Right atrium auricular region (tissue), 2 donors: ENCODE results near the gene DCDC2. TPM values are rescaled to one million over a fixed set of nuclear protein-coding genes. Genes with fewer than 3 reads are reported as not detected.
"Not testable (repeated sequence)": the region's sequence is repeated elsewhere in the genome, so short reads cannot be mapped to it uniquely, and the experiment has no call there.

Source experiments
- DNase-seq: peaks from one replicate; pipeline ENCODE4 v3.0.0-alpha.2; 2019; ENCODE audit warnings: low spot score
- H3K27ac ChIP-seq, 2 donors: fragments of 200-600 bp; sonication (generic); 1 replicate in 1 of 2; 2 replicates in 1 of 2; pipeline ENCODE4 v1.5.1; 2016 to 2019
- H3K27me3 ChIP-seq, 2 donors: fragments of 200-600 bp; sonication (generic); one replicate each; pipeline versions ENCODE4 v1.5.1 to v1.6.0; 2017 to 2019
- H3K36me3 ChIP-seq: fragments of 200-600 bp; sonication (generic); one replicate; pipeline ENCODE4 v1.5.1; 2016
- H3K4me1 ChIP-seq, 2 donors: fragments of 200-600 bp; sonication (generic); one replicate each; pipeline versions ENCODE4 v1.5.1 to v1.6.0; 2017 to 2019
- H3K4me3 ChIP-seq, 2 donors: fragments of 200-600 bp; sonication (generic); 1 replicate in 1 of 2; 2 replicates in 1 of 2; pipeline ENCODE4 v1.5.1; 2017 to 2019; ENCODE audit warnings: mild to moderate bottlenecking in 1 of 2, moderate library complexity in 1 of 2
- H3K9me3 ChIP-seq, 2 donors: fragments of 200-600 bp; sonication (generic); one replicate each; pipeline ENCODE4 v1.5.1; 2019
- total RNA-seq, 2 donors: library from RNA; depleted of rRNA; stranded (reverse); fragments of >200 nt; gene quantifications; one replicate each; pipeline ENCODE4 v1.1.0, GENCODE V29; 2016
- TF ChIP-seq, protein P1 (sequence below), 2 donors: fragments of 200-600 bp; sonication (generic); IDR thresholded peaks; one replicate each; pipeline ENCODE4 v1.5.1; 2019; ENCODE audit warnings: antibody characterized with exemption in 2 of 2

Gene DCDC2
- total RNA-seq, 2 donors from 2014 or later = not detected

DNA sequence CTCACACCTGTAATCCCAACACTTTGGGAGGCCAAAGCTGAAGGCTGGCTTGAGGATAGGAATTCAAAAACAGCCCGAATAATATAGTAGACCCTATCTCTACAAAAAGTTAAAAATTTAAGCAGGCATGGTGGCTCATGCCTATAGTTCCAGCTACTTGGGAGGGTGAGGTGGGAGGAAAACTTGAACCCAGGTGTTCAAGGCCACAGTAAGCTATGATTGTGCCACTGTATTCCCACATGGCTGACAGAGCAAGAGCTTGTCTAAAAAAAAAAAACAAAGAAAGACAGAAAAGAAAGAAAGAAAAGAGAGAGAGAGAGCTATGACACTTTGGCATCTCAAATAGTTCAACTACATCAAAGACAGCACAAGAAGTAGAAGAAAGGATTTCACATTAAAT, 33.2 kb downstream of the DCDC2 start:
- TF ChIP-seq, protein P1, sequence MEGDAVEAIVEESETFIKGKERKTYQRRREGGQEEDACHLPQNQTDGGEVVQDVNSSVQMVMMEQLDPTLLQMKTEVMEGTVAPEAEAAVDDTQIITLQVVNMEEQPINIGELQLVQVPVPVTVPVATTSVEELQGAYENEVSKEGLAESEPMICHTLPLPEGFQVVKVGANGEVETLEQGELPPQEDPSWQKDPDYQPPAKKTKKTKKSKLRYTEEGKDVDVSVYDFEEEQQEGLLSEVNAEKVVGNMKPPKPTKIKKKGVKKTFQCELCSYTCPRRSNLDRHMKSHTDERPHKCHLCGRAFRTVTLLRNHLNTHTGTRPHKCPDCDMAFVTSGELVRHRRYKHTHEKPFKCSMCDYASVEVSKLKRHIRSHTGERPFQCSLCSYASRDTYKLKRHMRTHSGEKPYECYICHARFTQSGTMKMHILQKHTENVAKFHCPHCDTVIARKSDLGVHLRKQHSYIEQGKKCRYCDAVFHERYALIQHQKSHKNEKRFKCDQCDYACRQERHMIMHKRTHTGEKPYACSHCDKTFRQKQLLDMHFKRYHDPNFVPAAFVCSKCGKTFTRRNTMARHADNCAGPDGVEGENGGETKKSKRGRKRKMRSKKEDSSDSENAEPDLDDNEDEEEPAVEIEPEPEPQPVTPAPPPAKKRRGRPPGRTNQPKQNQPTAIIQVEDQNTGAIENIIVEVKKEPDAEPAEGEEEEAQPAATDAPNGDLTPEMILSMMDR (IDR thresholded peaks at IDR 0.05) = no peak
- no peak overlapping the region for H3K4me3 ChIP-seq

DNA sequence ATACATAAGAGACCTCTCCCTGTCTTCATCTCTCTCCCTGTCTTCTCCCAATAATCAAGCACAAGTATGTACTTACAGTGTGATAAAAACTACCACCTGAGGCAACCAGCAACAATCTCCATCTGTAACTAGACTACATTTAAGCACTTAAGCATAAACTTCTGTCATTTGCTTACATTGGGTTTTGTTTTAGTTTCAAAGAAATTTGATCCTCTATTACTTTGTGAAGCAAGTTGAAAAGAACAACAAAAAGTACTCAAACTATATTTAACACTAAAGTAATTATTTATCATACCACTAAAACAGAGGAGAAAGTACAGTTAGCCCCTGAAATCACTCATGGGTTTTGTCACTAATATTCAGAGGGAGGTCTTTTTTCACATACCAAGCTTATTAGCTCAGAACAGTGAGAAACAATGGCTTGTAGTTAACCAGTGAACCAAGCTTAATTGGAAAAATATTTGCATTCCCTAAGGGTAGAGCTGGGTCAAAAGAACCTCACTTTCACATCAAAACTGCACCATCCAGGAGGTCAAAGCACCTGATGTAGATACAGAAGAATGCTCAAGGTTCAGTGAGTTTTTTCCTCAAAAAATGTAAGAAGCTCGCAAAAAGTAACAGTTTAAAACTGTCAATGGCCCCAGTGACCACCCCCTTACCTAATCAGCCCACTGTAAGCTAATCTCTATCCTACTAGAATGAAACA, 34.1 kb downstream of the DCDC2 start:
- no peaks in the 10 kb centered on the region for H3K36me3 ChIP-seq
- H3K27ac ChIP-seq = no peak overlapping the region
- no peaks in the 10 kb centered on the region for H3K27me3 ChIP-seq
- DNase-seq = no peak
- H3K4me3 ChIP-seq = no peak overlapping the region
- TF ChIP-seq, protein P1 (IDR thresholded peaks at IDR 0.05) = no peak
- no peaks in the 10 kb centered on the region for H3K9me3 ChIP-seq
- no peaks in the 10 kb centered on the region for H3K4me1 ChIP-seq

More for the DNA sequence above, 33.2 kb downstream of the DCDC2 start:
- Histone ChIP-seq H3K27ac (no peak overlapping the region), H3K27me3 (no peaks in the 10 kb centered on the region), H3K9me3 (no peaks in the 10 kb centered on the region), H3K4me1 (no peaks in the 10 kb centered on the region), H3K36me3 (no peaks in the 10 kb centered on the region)
- DNase-seq = no peak

DNA sequence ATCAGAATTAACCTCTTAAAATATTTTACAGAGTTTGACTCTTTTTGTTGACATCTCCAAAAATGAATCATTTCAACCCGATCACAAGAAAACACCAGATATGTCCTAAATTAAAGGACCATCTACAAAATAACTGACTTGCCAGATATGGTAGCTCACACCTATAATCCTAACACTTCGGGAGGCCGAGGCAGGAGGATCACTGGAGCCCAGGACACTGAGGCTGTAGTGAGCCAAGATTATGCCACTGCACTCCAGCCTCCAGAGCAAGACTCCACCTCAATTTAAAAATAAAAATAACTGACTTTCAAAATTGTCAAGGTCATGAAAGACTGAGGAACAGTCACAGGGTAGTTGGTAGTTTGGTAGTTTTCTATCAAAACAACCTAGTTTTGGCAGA, 34.9 kb downstream of the DCDC2 start:
- Histone ChIP-seq H3K27me3 (no peaks in the 10 kb centered on the region), H3K9me3 (no peaks in the 10 kb centered on the region), H3K36me3 (no peaks in the 10 kb centered on the region), H3K4me1 (no peaks in the 10 kb centered on the region), H3K4me3 (no peak overlapping the region), H3K27ac (no peak overlapping the region)
- DNase-seq = no peak
- TF ChIP-seq, protein P1 (IDR thresholded peaks at IDR 0.05) = no peak

DNA sequence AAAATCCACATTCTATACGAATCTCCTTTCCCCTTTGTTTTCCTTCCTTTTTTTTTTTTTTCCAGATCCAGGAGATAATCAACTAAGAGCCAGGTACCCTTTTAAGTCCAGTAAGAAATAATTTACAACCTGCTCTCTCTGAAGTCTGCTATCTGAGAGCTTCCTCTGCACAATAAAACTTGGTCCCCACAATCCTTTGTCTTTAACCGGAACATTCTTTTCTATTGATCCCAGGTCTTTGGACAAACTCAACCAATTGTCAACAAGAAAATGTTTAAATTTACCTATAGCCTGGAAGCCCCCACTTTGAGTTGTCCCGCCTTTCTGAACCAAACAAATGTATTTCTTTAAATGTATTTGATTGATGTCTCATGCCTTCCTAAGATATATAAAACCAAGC, 35.4 kb downstream of the DCDC2 start:
- H3K27ac ChIP-seq, H3K4me3 ChIP-seq, DNase-seq, H3K36me3 ChIP-seq, H3K27me3 ChIP-seq, H3K4me1 ChIP-seq, H3K9me3 ChIP-seq: not testable (repeated sequence)

DNA sequence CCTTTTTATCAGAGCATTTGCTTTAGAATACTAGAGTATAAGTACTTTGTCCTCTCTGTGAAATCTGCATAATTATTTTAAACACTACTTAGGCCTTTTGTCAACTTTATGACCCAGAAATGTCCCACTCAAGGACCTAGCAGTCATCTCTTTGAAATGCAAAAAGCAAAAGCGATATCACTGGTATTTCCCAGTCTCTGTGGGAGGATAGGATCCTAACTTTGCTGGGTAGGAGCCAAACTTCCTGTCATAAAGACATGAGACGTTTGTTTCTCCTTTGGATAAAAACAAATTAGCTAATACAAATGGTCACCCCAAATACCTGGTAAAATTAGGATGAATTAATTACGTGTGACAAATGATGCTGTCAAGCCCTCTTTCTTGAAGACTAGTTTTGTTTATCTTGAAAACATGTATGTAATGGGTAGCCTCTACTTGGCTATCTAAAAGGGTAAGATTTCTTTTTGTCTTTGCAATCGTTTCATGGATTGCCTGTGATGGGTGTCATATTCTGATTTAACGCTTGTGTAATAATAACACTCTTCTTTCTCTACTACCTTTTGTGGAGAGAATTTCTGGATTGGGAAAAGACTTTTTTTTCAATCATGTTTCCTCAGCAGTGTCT, 36.2 kb downstream of the DCDC2 start:
- no peaks in the 10 kb centered on the region for H3K27me3 ChIP-seq
- no peak for DNase-seq
- H3K27ac ChIP-seq = no peak overlapping the region
- H3K36me3 ChIP-seq = no peaks in the 10 kb centered on the region
- no peak overlapping the region for H3K4me3 ChIP-seq
- no peaks in the 10 kb centered on the region for H3K4me1 ChIP-seq
- no peaks in the 10 kb centered on the region for H3K9me3 ChIP-seq
- TF ChIP-seq, protein P1 (IDR thresholded peaks at IDR 0.05) = no peak

DNA sequence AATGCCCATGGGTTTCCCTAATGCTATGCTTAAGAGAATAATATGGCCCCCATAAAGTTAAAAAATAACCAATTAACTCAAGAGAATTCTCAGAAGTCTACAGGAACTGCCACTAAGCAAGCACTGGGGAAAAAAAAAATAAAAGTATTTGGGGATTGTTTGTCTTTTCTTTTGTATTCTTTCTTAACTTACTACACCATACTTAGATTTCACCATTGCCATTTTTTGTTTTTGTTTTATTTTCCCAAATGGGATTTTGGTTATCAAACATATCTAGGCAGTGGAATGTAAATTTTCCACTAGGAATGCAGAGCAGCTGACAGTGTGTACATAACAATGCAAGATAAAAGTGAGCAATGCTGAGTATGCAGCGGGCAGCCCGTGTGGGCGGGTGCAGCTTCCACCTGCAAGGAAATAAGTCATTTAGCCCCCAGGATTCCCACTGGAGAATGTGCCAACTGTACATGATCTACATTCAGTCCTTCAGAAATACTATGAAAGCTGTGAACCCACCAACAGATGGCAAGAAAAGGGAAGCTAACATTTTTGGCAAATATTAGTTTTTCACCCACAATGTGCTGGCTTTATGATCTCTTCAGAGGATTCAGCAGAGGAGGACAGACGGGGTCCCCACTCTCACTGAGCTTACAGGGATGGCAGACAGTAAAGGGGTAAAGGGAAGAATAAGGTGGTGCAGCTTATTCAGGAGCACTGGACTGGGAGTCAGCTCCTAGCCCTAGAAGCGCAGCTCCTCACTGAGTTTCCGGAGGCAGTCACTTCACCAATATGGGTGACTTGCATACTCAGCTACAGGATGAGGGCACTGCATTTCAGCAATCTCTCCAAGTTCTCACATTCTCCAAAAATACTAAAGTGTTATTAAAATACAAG, 44.4 kb downstream of the DCDC2 start:
- TF ChIP-seq, protein P1 (IDR thresholded peaks at IDR 0.05) = no peak
- H3K27me3 ChIP-seq = no peaks in the 10 kb centered on the region
- no peaks in the 10 kb centered on the region for H3K36me3 ChIP-seq
- no peak overlapping the region for H3K27ac ChIP-seq
- no peak for DNase-seq
- H3K4me1 ChIP-seq = no peaks in the 10 kb centered on the region
- H3K4me3 ChIP-seq = no peak overlapping the region
- no peaks in the 10 kb centered on the region for H3K9me3 ChIP-seq

DNA sequence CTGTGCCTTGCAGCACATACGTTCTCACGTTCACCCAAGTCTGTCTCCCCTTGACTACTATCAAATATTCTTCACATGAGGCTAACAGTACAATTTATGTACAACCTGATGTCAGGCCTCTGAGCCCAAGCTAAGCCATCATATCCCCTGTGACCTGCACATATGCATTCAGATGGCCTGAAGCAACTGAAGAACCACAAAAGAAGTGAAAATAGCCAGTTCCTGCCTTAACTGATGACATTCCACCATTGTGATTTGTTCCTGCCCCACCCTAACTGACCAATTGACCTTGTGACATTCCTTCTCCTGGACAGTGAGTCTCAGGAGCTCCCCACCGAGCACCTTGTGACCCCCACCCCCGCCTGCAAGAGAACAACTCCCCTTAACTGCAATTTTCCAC, 46.1 kb downstream of the DCDC2 start:
- not testable (repeated sequence) for DNase-seq, H3K9me3 ChIP-seq, H3K4me3 ChIP-seq, H3K36me3 ChIP-seq, H3K27me3 ChIP-seq, H3K27ac ChIP-seq, H3K4me1 ChIP-seq
